Nephron progenitor cell (in vitro differentiated cells): Measurements from ENCODE around the gene GYS1.
A peak's percentile ranks its signal among the peaks of the same experiment; 100 is the strongest.

Experiments
- DNase-seq: peaks from one replicate; pipeline ENCODE4 v3.0.0; 2021
- H3K27ac Mint-ChIP-seq: 2 replicates; pipeline ENCODE4 v1.8.0; 2021; ENCODE audit warnings: mild to moderate bottlenecking, moderate library complexity, mixed read lengths
- H3K27me3 Mint-ChIP-seq: 2 replicates; pipeline ENCODE4 v1.8.0; 2021; ENCODE audit warnings: mild to moderate bottlenecking, low read depth, mixed read lengths; ENCODE audit not compliant: poor library complexity
- H3K36me3 Mint-ChIP-seq: 2 replicates; pipeline ENCODE4 v1.8.0; 2021; ENCODE audit warnings: low read depth, mixed read lengths
- H3K4me1 Mint-ChIP-seq: 2 replicates; pipeline ENCODE4 v1.8.0; 2021; ENCODE audit warnings: mixed read lengths
- H3K4me3 Mint-ChIP-seq: 2 replicates; pipeline ENCODE4 v1.8.0; 2021; ENCODE audit warnings: mild to moderate bottlenecking, moderate library complexity, mixed read lengths
- H3K9me3 Mint-ChIP-seq: 2 replicates; pipeline ENCODE4 v1.8.0; 2021; ENCODE audit warnings: mild to moderate bottlenecking, moderate library complexity, mixed read lengths
- TF ChIP-seq, protein P1 (sequence below): fragments of 200-600 bp; sonication (generic); IDR thresholded peaks from 2 replicates; pipeline ENCODE4 v1.5.0; 2021; ENCODE audit warnings: antibody characterized with exemption

The GYS1 gene

GRCh38 chr19:48945415-48945814 lies 47.7 kb downstream of the GYS1 start:
- TF ChIP-seq, protein P1, sequence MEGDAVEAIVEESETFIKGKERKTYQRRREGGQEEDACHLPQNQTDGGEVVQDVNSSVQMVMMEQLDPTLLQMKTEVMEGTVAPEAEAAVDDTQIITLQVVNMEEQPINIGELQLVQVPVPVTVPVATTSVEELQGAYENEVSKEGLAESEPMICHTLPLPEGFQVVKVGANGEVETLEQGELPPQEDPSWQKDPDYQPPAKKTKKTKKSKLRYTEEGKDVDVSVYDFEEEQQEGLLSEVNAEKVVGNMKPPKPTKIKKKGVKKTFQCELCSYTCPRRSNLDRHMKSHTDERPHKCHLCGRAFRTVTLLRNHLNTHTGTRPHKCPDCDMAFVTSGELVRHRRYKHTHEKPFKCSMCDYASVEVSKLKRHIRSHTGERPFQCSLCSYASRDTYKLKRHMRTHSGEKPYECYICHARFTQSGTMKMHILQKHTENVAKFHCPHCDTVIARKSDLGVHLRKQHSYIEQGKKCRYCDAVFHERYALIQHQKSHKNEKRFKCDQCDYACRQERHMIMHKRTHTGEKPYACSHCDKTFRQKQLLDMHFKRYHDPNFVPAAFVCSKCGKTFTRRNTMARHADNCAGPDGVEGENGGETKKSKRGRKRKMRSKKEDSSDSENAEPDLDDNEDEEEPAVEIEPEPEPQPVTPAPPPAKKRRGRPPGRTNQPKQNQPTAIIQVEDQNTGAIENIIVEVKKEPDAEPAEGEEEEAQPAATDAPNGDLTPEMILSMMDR, result no peak
- peaks cover 12% of the 10 kb centered on the region for H3K9me3 Mint-ChIP-seq
- peak overlapping the region; percentile 51 for H3K27ac Mint-ChIP-seq
- no peak for DNase-seq
- no peak overlapping the region for H3K4me3 Mint-ChIP-seq
- peaks cover 8% of the 10 kb centered on the region for H3K27me3 Mint-ChIP-seq
- H3K36me3 Mint-ChIP-seq, result peaks cover 6% of the 10 kb centered on the region
- H3K4me1 Mint-ChIP-seq, result peaks cover 5% of the 10 kb centered on the region

DNA sequence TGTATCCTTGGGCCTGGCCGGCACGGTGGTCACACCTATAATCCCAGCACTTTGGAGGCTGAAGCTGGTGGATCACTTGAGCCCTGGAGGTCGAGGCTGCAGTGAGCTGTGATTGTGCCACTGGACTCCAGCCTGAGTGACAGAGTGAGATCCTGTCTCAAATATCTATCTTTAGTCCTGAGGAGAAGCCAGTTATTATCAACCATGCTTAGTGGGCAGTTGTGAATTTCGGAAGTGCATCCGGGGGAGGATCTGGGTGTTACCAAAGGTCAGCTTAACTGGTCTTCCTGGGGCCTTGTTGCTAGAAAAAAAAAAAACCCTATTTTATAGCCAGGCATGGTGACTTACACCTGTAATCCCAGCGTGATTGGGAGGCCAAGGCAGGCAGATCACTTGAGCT lies 50.0 kb downstream of the GYS1 start:
- H3K9me3 Mint-ChIP-seq, result peaks cover 14% of the 10 kb centered on the region
- H3K36me3 Mint-ChIP-seq, result peaks cover 14% of the 10 kb centered on the region
- H3K27me3 Mint-ChIP-seq, result peaks cover 9% of the 10 kb centered on the region
- peaks cover 5% of the 10 kb centered on the region for H3K4me1 Mint-ChIP-seq
- H3K27ac Mint-ChIP-seq, result no peak overlapping the region
- no peak overlapping the region for H3K4me3 Mint-ChIP-seq
- TF ChIP-seq, protein P1, result no peak
- DNase-seq, result no peak

DNA sequence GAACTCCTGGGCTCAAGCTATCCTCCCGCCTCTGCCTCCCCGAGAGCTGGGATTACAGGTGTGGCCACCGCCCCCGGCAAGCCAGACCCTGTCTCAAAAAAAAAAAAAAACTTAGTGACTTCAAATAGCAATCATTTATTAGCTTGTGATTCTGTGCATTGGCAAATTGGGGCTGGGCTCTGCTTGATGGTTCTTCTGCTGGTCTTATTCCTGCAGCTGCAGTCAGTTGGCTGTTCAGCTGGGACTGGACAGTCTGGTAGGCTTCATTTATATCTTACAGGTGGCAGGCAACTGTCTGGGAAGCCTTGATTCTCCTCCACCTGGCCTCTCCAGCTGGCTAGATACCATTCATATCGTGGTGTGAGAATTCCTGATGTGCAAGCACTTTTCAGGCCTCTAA lies 52.2 kb downstream of the GYS1 start:
- peaks cover 5% of the 10 kb centered on the region for H3K4me1 Mint-ChIP-seq
- H3K27ac Mint-ChIP-seq, result no peak overlapping the region
- peaks cover 10% of the 10 kb centered on the region for H3K27me3 Mint-ChIP-seq
- DNase-seq, result no peak
- H3K4me3 Mint-ChIP-seq, result no peak overlapping the region
- peaks cover 14% of the 10 kb centered on the region for H3K36me3 Mint-ChIP-seq
- peaks cover 17% of the 10 kb centered on the region for H3K9me3 Mint-ChIP-seq
- TF ChIP-seq, protein P1, result no peak

- no peak for DNase-seq
- H3K27ac Mint-ChIP-seq, result no peak overlapping the region
- TF ChIP-seq, protein P1, result no peak
- peaks cover 17% of the 10 kb centered on the region for H3K4me1 Mint-ChIP-seq
- peaks cover 24% of the 10 kb centered on the region for H3K27me3 Mint-ChIP-seq
- H3K9me3 Mint-ChIP-seq, result peaks cover 17% of the 10 kb centered on the region
- H3K4me3 Mint-ChIP-seq, result no peak overlapping the region
- H3K36me3 Mint-ChIP-seq, result peaks cover 14% of the 10 kb centered on the region
Observed at GRCh38 chr19:48938256-48938655, 54.9 kb downstream of the GYS1 start.

DNA sequence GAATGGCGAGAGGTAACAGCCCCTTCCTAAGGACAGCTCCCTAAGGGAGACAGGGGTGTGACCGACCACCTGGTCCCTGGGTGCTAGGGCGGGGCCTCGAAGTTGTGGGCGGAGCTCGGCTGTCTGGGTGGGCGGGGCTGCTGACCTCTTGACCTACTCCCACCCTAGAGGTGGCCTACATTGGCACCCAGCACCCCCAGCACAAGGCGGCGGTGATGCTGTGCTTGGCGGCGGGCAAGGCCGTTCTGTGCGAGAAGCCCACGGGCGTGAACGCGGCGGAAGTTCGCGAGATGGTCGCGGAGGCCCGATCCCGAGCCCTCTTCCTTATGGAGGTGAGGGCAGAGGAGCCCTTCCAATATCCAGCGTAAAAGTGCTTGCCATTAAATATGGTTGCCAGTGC lies 57.2 kb downstream of the GYS1 start:
- Mint-ChIP-seq H3K4me1 (peaks cover 22% of the 10 kb centered on the region), H3K27me3 (peaks cover 47% of the 10 kb centered on the region), H3K9me3 (peaks cover 11% of the 10 kb centered on the region), H3K4me3 (no peak overlapping the region), H3K36me3 (peaks cover 8% of the 10 kb centered on the region), H3K27ac (no peak overlapping the region)
- DNase-seq, result no peak
- TF ChIP-seq, protein P1, result no peak

GRCh38 chr19:48934837-48935236 lies 58.3 kb downstream of the GYS1 start:
- DNase-seq, result no peak
- H3K9me3 Mint-ChIP-seq, result peaks cover 7% of the 10 kb centered on the region
- peaks cover 47% of the 10 kb centered on the region for H3K27me3 Mint-ChIP-seq
- H3K4me1 Mint-ChIP-seq, result peaks cover 22% of the 10 kb centered on the region
- TF ChIP-seq, protein P1, result no peak
- peak overlapping the region; percentile 68 for H3K4me3 Mint-ChIP-seq
- peaks cover 8% of the 10 kb centered on the region for H3K36me3 Mint-ChIP-seq
- H3K27ac Mint-ChIP-seq, result no peak overlapping the region
